ENCODE measurements around the gene FAM120B.

The FAM120B gene

GRCh38 chr6:170273191-170273590, 33.4 kb upstream of the FAM120B start:
- no peak for DNase-seq

GRCh38 chr6:170273681-170274080, 32.9 kb upstream of the FAM120B start:
- no peak for DNase-seq

GRCh38 chr6:170274713-170275560, 31.6 kb upstream of the FAM120B start:
- DNase-seq = no peak

GRCh38 chr6:170276369-170277057, 30.0 kb upstream of the FAM120B start:
- no peak for DNase-seq

GRCh38 chr6:170277893-170278742, 28.4 kb upstream of the FAM120B start:
- no peak for DNase-seq

- no peak for DNase-seq
Observed at GRCh38 chr6:170278743-170279094, 27.8 kb upstream of the FAM120B start.

GRCh38 chr6:170279426-170279825, 27.1 kb upstream of the FAM120B start:
- no peak for DNase-seq

- no peak for DNase-seq
Observed at GRCh38 chr6:170279977-170280688, 26.4 kb upstream of the FAM120B start.

GRCh38 chr6:170280689-170281045, 25.9 kb upstream of the FAM120B start:
- no peak for DNase-seq

- no peak for DNase-seq
Observed at GRCh38 chr6:170281331-170282292, 24.9 kb upstream of the FAM120B start.

GRCh38 chr6:170282512-170283158, 23.9 kb upstream of the FAM120B start:
- DNase-seq = no peak

GRCh38 chr6:170283212-170284081, 23.1 kb upstream of the FAM120B start:
- no peak for DNase-seq

- no peak for DNase-seq
Observed at GRCh38 chr6:170284126-170284773, 22.3 kb upstream of the FAM120B start.

GRCh38 chr6:170284866-170285469, 21.6 kb upstream of the FAM120B start:
- DNase-seq = no peak

GRCh38 chr6:170285482-170285881, 21.1 kb upstream of the FAM120B start:
- no peak for DNase-seq

GRCh38 chr6:170286246-170286933, 20.2 kb upstream of the FAM120B start:
- no peak for DNase-seq

- DNase-seq = no peak
Observed at GRCh38 chr6:170286934-170287265, 19.7 kb upstream of the FAM120B start.

GRCh38 chr6:170287371-170287876, 19.1 kb upstream of the FAM120B start:
- DNase-seq = no peak

All from GOT3 (cell line).